Ramos (cell line): Measurements from ENCODE around the gene NMUR1.

Experiments used
- in situ Hi-C: fragments of 300-500 bp; cut with MboI; formaldehyde crosslinking; loops from one replicate; pipeline ENCODE4 v1.14.3; 2022; ENCODE audit warnings: low sequenced_read_pairs; ENCODE audit not compliant: unreplicated experiment

NMUR1 gene

DNA sequence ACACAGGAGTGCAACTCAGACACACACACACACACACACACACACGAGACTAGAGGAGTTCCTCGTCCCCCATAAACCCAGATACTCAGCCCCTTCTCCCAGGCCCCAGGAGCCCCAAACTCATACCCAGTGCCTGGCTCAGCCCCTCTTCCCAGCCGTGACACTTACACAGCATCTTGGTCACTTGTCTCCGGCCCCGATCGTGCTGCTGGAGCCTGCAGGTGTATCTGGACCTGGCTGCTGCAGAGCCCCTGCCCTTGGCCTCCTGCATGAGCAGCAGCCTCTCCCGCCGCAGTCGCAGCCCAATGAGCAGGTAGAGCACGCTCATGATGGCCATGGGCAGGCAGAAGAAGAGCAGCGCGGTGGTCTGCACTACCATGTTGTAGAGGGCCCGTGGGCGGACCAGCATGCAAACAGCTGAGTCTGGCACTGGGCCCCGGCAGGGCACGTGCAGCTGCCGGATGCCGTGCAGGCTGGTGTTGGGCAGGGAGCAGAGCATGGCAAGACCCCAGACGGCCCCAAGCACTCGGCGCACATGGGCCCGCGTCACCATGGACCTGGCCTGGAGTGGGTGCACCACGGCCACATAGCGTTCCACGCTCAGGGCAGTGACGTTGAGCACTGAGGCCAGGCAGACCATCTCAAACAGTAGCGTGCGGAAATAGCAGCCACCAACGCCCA is 2.1 kb downstream of the NMUR1 start:
- in situ Hi-C loops, result no loop called here

DNA sequence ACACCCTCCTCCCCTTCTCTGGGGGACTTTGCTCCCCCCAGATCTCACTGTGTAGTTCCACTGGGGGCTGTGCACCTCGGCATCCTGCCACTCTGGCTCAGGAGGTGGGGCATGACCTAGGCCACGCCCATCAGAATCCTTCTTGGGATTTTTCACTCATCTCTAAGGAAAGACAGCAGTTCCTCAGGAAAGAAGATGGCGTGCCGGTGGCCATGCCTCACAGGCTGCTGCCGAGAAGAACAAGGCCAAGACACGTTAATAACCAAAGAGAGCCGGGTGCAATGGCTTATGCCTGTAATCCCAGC is 3.2 kb downstream of the NMUR1 start:
- in situ Hi-C loops, result no loop called here

DNA sequence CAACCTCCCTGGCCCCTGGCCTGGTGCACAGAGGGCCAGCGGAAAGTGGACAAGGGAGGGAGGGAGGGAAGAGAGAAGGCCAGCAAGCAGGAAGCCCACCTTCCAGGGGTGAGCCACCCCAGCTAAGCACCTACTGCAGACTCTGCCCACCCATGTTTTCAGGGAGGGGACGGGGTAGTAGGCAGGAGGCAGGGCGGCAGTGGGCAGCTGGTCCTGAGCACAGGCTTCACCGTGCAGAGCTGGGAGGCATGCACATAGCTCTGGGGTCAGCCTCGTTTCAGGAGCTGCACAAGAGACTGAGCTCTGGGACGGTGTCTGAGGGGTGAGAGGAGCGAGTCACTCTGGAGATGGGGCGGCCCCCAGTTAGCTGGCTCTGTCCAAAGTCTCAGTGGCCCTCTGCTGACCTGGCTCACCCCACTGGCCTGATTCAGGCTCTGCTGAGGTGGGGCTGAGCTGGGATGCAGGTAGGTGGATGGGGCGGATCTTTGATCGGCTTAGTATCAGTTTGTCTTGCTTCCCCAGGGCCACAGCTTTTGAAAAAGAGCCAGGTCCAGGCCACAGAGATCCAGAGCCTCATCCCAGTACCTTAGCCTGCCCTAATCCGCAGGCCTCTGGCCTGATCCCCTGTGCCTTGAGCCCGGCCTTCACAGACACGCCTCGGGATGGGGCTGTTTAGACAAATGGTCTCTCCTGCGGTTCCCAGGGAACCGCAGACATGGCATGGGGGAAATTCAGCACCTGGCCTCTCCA is 3.7 kb downstream of the NMUR1 start:
- in situ Hi-C loops, result no loop called here

DNA sequence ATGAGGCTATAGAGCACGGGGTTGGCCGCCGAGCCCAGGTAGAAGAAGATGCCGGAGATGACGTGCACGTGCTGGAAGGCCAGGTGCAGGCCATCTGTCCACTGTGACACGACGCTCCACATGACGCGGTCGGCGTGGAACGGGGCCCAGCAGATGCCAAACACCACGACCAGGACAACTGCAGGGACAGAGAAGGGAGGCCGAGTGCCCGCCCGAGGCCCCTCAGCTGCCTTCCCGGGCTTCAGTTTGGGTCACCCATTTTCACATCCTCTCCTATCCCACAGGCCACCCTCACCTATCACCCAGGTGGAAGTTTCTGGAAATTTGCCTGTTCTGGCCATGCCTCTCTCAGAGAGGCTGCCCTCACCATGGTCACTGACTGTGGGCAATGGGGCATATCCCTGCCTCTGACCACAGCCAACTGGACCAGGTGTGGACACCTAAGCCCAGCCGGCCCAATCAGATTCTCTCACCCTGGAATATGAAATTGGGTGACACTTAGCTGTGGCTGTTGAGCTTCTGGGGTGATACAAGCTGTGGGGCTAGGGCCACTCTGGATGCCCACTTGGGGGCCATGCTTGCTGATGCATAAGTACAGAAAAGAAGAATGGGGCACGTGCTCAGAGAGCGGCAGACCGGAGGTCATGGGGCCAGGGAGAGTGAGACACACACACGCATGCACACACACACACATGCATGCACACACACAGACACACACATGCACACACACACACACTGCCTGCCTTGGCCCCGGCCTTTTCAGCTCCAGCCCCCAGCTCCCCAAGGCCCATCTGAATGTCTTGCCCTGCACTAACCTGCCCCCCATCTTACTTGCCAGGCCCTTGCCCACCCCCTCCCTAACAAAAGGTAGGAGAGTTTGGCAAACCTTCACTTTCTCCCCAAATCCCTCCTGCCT is 4.7 kb downstream of the NMUR1 start:
- in situ Hi-C loops, result no loop called here

DNA sequence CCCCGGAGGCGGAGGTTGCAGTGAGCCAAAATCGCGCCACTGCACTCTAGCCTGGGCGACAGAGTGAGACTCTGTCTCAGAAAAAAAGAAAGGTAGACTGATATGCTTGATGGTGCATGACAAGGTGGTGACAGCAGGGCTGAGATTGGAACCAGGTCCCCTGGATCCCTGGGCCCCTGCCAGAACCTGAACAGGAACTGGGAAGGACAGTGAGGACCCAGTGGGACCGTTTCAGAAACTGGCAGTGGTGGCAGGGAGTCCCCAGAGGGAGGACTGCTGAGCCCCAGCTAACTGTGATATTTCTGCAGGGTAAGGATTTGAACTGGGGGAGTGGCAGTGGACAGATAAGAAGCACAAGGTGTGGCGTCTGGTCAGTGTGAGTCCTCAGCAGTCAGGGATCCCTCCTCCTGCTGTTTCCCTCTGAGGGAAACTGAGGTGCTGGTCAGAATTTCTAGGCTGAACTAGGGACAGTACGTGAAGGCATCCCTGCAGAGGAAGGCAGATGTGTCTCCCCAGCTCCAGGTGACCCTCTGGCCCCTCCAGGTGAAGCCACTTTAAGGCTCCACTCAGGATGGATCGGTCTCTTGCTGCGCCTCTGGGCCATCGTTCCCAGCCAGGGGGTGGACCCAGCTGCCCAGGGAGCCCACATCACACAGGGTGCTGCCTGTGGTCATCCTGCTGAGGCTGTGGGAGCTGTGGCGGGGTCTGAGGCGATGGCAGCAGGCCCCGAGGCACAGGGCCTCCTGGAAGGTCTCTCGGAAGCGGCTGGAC is 5.6 kb downstream of the NMUR1 start:
- in situ Hi-C loops, result no loop called here

DNA sequence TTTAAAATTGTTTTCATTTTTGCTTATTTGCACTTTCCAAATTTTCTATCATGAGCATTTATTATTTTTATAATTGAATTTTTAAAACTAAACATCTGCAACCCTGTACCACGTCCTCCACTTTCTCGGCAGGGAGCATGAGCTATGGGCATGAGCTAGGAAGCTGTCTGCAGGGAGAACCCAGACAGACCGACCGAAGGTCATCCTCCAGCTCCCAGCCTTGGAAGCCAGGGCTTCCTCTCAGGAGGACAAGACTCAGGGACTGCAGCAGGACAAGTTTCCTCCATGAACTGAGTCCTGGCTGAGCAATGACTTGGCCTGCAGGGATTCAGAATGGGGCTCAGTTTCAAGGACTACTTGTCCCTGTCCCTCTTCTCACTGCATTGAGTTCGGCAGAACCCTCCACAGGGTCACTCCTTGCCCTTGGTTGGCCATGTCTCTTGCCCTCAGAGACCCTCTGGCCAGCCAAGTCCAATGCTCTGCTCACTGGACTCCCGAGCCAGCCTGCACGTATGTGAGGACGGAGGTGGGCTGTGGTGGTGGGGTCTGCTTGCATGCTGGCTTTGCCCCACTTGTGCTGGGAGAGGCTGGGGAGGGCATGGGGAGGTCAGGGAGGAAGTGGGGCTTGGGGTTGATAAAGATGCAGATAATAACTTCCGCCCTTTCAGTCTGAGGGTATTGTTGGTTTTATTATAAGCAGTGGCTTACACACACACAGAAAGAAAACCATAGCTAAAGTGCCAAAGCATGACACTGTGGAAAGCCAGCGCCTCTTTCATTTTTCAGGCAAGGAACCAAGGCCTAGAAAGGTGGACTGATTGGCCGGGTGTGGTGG is 6.6 kb downstream of the NMUR1 start:
- in situ Hi-C loops, result no loop called here

DNA sequence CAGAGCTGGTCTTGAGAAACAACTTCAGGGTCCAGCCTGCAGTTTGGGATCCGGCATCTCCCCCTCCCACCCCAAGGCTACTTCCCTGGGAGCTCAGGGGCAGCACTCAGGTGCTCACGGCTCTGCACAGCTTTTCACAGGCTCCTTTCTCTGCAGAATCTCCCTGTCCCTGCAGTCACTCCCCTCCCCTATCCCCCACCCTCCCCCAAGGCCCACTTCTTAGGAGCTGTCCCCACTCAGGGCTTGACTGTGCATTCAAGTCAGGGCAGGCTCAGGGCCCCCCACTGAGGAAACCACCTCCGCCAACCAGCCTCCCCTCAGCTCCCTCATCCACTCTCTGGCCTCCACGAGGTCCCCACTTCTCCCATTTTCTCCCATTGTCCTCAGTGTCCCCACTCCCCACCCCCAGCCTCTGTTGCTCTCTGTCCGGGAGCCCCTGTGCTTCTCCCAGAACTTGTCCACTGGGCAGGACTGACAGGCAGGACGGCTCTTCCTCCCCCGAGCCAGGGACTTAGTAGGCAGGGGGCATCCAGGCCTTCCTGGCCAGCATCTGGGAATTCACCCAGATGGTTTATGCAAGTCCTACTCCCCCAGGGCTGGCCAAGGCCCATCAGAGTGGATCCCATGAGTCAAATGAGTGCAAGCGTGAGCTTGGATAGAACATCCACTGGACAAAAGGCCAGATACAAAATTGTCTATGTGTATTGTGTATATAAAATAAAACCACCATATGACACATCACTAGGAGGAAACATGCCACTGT is 7.6 kb downstream of the NMUR1 start:
- in situ Hi-C loops, result no loop called here

DNA sequence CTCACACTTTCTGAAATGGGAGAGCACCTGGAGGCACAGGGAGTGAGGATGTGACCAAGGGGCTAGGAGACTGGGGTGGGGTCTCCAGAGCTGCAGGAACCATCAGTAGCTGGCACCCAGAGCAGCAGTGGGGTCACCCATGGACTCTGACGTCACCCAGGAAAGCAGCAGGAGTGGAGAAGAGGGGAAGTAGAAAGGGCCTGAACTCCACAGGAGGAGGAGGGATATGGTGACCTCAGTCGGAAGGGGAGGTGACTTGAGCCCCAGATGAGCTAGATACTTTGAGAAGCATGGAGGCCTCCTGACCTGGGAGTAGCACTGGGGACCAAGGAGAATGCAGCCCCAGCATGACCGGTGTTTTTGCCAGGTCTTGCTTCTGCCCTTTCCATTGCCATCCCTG is 8.8 kb downstream of the NMUR1 start:
- in situ Hi-C loops, result no loop called here

DNA sequence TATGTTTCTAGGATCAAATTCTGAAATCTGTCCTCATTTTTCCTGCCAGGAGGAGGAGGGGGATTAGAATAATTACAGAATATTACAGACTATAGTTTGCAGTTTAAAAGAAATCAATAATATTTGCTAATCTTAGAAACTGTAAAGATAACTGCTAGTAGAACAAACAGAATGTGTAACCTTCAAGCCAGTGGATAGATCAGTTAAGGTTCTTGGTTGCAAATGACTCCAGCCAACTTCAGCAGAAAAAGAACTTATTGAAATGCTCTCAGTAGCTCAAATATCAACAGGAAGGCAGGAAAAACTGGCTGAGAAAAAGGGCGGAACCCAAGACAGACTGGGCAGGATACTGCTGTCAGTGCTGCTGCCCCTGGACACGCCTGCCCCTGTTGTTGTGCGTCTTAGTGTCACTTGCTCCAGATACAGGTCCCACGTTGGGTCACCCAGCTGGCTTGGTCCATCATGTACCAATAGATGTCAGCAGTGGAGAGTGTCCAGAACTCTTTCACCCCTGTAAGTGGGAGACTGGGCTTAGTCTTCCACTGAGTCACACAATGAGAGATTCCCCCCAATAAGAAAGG is 10.2 kb downstream of the NMUR1 start:
- in situ Hi-C loops, result no loop called here

DNA sequence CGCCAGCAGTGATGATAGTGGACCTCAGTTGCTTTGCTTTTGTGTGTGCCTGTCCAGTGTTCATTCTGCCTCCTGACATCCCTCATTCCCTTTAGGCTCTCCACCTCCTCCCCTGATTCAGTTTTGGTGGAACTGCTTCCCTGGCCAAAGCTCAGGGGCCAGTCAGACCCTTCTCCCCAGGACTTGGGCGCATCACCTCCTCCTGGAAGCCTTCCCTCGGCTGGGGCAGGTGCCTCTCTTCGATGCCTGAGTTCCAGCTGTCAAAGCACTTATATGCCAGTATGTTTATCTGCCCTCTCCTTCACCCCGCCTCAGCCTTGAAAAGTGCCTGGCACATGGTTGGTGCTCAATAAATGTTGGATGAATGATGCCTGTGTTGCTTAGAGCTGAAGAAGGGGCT is 11.5 kb downstream of the NMUR1 start:
- in situ Hi-C loops, result no loop called here

DNA sequence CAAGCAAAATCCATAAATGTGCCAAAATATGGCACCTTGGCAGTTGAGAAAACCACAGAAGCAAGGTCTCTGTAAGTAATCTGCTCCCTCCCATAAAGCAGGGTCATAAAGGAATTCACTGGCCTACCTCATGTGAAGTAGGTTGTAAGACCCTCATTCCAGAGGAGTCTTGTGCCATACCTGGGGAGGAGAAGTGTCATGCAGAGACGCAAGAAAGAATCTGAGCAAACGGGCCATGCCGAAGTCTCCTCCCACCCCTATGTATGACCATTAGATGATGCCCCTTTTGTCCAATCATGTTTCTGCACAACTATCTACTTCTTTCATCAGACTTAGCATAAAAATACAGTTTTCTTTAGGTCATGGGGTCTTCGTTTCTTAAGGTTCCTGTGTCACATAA is 14.6 kb downstream of the NMUR1 start:
- in situ Hi-C loops, result no loop called here

DNA sequence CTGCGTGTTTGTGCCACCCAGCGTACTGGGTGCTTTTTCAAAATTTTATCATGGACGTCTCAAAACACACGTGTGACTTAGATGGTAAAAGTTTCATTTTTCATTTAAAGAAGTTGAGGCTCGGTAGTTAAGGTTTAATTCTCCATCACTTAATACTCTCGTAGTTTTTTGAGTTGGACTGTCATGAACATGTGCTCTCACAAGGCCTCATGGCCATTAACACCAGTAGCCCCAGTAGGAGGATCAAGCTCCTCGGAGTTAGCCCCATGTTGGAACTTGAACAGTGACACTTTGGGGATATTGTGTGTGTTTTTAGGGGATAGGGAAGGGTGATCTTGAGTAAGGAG is 15.3 kb downstream of the NMUR1 start:
- in situ Hi-C loops, result no loop called here

DNA sequence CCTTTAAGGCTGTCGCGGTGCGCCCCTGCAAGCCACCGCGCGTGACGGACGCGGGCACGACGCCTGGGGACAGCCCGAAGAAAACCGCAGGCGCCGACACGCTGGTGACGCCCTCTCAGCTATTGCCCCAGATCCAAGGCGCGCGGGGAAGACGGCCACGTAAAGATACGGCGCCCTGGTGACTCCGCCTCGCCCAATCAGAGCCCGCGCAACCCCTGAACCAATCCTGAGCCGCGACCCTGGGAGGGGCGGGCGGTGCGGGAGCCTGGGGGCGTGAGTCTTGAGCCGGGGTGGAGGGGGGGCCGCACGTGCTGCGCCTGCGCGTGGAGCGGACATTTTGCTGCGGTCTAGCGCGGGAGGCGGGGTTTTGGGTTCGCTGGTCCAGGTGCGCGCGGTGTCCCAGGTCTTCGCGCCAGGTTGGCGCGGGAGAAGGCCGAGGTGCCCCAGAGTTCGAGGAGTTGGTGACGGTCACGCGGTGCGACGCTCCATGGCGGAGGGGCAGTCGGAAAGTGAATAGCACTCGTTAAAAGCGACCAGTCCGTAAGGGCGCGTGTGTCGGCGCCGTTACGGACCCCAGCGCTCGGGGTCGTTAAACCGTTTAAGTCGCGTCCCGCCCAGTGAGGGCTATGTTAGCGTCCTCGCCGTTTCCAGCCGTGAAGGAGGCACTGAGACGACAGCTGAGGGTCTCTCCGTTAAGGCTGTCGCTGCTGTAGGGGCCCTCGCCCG is 15.9 kb downstream of the NMUR1 start:
- in situ Hi-C loops, result no loop called here

DNA sequence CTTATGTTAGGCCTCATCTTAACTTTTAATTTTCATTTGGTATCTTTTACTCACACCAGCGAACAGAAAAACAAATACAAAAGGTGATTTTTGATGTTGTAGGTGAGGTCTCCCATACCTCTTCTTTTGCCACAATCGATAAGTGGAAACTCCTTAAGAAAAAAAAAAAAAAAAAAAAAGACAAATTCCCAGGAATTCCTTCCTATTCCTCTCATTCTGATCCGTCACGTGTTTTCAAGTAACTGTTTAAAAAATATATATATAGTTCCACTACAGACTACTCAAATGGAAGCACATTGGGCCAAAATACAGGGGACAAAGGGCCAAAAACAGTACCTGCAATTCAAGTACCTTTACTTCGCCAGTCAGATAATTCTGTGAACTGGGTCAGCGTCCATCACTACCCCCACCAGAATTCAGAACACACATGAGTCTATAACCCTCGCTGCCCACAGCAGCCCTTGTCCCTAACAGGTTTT is 16.5 kb downstream of the NMUR1 start:
- in situ Hi-C loops, result no loop called here

DNA sequence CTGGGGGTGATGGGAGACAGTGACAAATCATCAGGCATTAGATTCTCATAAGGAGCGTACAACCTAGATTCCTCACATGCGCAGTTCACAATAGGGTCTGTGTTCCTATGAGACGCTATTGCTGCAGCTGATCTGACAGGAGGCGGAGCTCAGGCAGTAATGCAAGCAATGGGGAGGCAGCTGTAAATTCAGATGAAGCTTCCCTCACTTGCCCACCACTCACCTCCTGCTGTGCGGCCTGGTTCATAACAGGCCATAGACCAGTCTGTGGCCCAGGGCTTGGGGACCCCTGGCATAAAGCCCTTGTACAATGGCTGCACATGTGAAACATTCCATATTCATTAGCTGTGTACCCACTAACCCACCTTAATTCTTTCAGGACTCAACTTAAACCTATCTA is 18.0 kb downstream of the NMUR1 start:
- in situ Hi-C loops, result no loop called here

DNA sequence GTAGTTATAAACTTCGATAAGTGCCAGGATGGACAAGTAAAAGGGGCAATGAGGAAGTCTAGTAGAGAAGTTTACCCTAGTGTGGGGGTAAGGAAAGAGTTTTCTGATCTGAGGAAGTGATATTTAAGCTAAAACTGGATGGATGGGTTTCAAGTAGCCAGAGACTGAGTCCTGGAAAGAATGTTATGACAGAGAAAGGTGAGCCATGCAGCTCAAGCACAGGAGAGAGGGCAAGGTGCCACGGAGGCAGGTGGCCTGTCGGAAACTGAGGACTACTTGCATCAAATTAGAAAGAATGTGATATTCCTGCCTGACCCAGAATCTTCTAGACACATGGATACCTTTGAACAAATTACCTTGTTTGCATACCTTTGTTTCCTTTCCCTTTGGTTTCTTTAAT is 26.5 kb downstream of the NMUR1 start:
- in situ Hi-C loops, result no loop called here

DNA sequence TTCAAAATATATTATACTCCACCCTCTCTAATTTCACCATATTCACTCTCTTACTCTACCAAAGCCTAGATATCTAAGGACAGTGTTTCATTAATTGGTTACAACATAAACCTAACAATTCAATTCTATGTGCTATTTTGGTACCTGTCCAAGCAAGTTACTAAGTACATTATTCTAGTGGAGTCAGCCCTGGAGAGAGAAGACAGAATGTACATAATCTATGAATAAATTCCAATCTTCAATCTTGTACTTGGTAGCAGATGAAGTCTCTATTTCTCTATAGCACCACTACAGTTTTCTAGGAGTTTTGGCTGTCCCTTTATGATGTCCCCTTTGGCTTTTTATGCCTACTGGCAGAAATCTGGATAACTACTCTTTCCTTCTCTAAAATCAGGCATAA is 27.6 kb downstream of the NMUR1 start:
- in situ Hi-C loops, result no loop called here

DNA sequence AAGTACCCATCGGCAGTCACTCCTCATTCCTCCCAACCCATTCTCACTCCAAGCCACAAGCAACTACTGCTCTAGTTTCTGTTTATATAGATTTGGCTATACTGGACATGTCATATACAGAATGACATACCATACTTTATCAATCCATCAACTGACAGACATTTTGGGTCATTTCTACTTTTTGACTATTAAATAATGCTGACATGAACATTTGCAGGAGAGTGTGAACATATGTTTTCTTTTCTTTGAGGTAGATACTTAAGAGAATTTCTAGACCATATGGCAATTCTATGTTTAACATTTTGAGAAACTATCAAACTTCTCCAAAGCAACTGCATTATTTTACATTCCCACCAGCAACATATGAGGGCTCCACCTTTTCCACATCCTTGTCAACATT is 32.6 kb downstream of the NMUR1 start:
- in situ Hi-C loops, result no loop called here
